Liver (tissue), 9 donors: Measurements from ENCODE around the gene MCF2L. TPM values are rescaled to one million over a fixed set of nuclear protein-coding genes. Genes with fewer than 3 reads are reported as not detected.

ENCODE experiments used
- DNase-seq: peaks from one replicate; pipeline ENCODE4 v3.0.0-alpha.2; 2017; ENCODE audit warnings: low spot score
- H3K27ac ChIP-seq, 2 donors: one replicate each; pipeline ENCODE4 v1.7.0; 2013; ENCODE audit warnings: inconsistent platforms in 2 of 2, low read length in 2 of 2, control low read depth in 1 of 2, low read depth in 1 of 2, mild to moderate bottlenecking in 1 of 2
- H3K27me3 ChIP-seq, 4 donors: one replicate each; pipeline versions ENCODE4 v1.6.1 to v1.7.0; 2013; ENCODE audit warnings: low read length in 3 of 4, inconsistent platforms in 1 of 4, mild to moderate bottlenecking in 1 of 4, moderate library complexity in 1 of 4; ENCODE audit not compliant: control insufficient read depth in 4 of 4, insufficient read depth in 4 of 4
- H3K36me3 ChIP-seq, 4 donors: one replicate each; pipeline versions ENCODE4 v1.6.1 to v1.7.0; 2013; ENCODE audit warnings: low read length in 3 of 4, mild to moderate bottlenecking in 3 of 4, low read depth in 1 of 4, moderate library complexity in 1 of 4; ENCODE audit not compliant: control insufficient read depth in 4 of 4, insufficient read depth in 3 of 4
- H3K4me1 ChIP-seq, 4 donors: one replicate each; pipeline versions ENCODE4 v1.6.1 to v1.7.0; 2013; ENCODE audit warnings: low read length in 3 of 4, mild to moderate bottlenecking in 3 of 4, moderate library complexity in 1 of 4; ENCODE audit not compliant: control insufficient read depth in 4 of 4, insufficient read depth in 4 of 4
- H3K4me3 ChIP-seq, 3 donors: one replicate each; pipeline versions ENCODE4 v1.6.1 to v1.7.0; 2013; ENCODE audit warnings: low read length in 3 of 3, control low read depth in 1 of 3, low read depth in 1 of 3, mild to moderate bottlenecking in 1 of 3
- H3K9ac ChIP-seq, 2 donors: one replicate each; pipeline ENCODE4 v1.7.0; 2013; ENCODE audit warnings: low read length in 2 of 2, mild to moderate bottlenecking in 2 of 2, moderate library complexity in 2 of 2, control low read depth in 1 of 2, low read depth in 1 of 2
- H3K9me3 ChIP-seq, 4 donors: one replicate each; pipeline versions ENCODE4 v1.6.1 to v1.7.0; 2013; ENCODE audit warnings: low read length in 3 of 4; ENCODE audit not compliant: control insufficient read depth in 4 of 4
- EGR1 ChIP-seq, 2 donors: IDR thresholded peaks; 2 replicates each; pipeline ENCODE4 v1.6.1; 2016 to 2018; ENCODE audit warnings: antibody characterized with exemption in 2 of 2, low read depth in 2 of 2
- FOXA1 ChIP-seq: IDR thresholded peaks from 2 replicates; pipeline ENCODE4 v1.6.1; 2016; ENCODE audit warnings: antibody characterized with exemption
- FOXA2 ChIP-seq: IDR thresholded peaks from 2 replicates; pipeline ENCODE4 v1.6.1; 2016; ENCODE audit warnings: antibody characterized with exemption
- GABPA ChIP-seq, 2 donors: IDR thresholded peaks in 1 of 2; conservative IDR thresholded peaks in 1 of 2; 2 replicates each; pipeline ENCODE4 v1.6.1; 2016; ENCODE audit warnings: antibody characterized with exemption in 2 of 2, mild to moderate bottlenecking in 1 of 2, moderate library complexity in 1 of 2
- HNF4A ChIP-seq, 2 donors: conservative IDR thresholded peaks; 2 replicates each; pipeline ENCODE4 v1.6.1; 2016; ENCODE audit warnings: antibody characterized with exemption in 2 of 2, mild to moderate bottlenecking in 2 of 2
- JUND ChIP-seq, 2 donors: IDR thresholded peaks; 2 replicates each; pipeline ENCODE4 v1.6.1; 2016; ENCODE audit warnings: antibody characterized with exemption in 2 of 2
- MAX ChIP-seq: IDR thresholded peaks from 2 replicates; pipeline ENCODE4 v1.6.1; 2016; ENCODE audit warnings: antibody characterized with exemption
- NR2F2 ChIP-seq: IDR thresholded peaks from 2 replicates; pipeline ENCODE4 v1.6.1; 2016; ENCODE audit warnings: antibody characterized with exemption
- RAD21 ChIP-seq, 2 donors: IDR thresholded peaks; 2 replicates each; pipeline ENCODE4 v1.6.1; 2016; ENCODE audit warnings: antibody characterized with exemption in 2 of 2, mild to moderate bottlenecking in 2 of 2
- REST ChIP-seq: IDR thresholded peaks from 2 replicates; pipeline ENCODE4 v1.6.1; 2016; ENCODE audit warnings: antibody characterized with exemption, mild to moderate bottlenecking
- RXRA ChIP-seq, 2 donors: IDR thresholded peaks; 2 replicates each; pipeline ENCODE4 v1.6.1; 2017 to 2018; ENCODE audit warnings: antibody characterized with exemption in 2 of 2, mild to moderate bottlenecking in 1 of 2
- SP1 ChIP-seq: IDR thresholded peaks from 2 replicates; pipeline ENCODE4 v1.6.1; 2018; ENCODE audit warnings: antibody characterized with exemption, mild to moderate bottlenecking
- TAF1 ChIP-seq: conservative IDR thresholded peaks from 2 replicates; pipeline ENCODE4 v1.6.1; 2016; ENCODE audit warnings: antibody characterized with exemption, mild to moderate bottlenecking
- YY1 ChIP-seq: IDR thresholded peaks from 2 replicates; pipeline ENCODE4 v1.6.1; 2016; ENCODE audit warnings: antibody characterized with exemption, mild to moderate bottlenecking
- ZBTB33 ChIP-seq: IDR thresholded peaks from 2 replicates; pipeline ENCODE4 v1.6.1; 2016; ENCODE audit warnings: antibody characterized with exemption
- WGBS: extraction: QIAGEN DNeasy Blood & Tissue Kit; methylation state at CpG from one replicate; pipeline ENCODE4 v1.1.7; 2013; 5-methylcytosine and 5-hydroxymethylcytosine counted together
- polyA plus RNA-seq, 2 donors: library from polyadenylated mRNA; stranded (reverse) in 1 of 2; unstranded in 1 of 2; fragments of 200-250 nt in 1 of 2; fragments of >200 nt in 1 of 2; fragmentation: Nextera tagmentation in 1 of 2; extraction: Ambion mirVana in 1 of 2; gene quantifications; one replicate each; pipeline versions ENCODE4 v1.2.1 to v1.2.3, GENCODE V29; 2013 to 2015
- total RNA-seq, 2 donors: library from RNA; depleted of rRNA; stranded (reverse); fragments of >200 nt; gene quantifications; one replicate each; pipeline ENCODE4 v1.2.3, GENCODE V29; 2014
- TF ChIP-seq, protein P1 (sequence below): fragments of 150-350 bp; IDR thresholded peaks from 2 replicates; pipeline ENCODE4 v1.5.1; 2017; ENCODE audit warnings: improper control_type of control experiment, low read depth, low read length; ENCODE audit not compliant: missing input control
- TF ChIP-seq, protein P2 (sequence below): IDR thresholded peaks from 2 replicates; pipeline ENCODE4 v1.6.1; 2016; ENCODE audit warnings: antibody characterized with exemption
- donor health status: healthy.
- donor health status: healthy.
- donor health status: healthy.
- donor health status: healthy.
- donor health status: healthy.

The MCF2L gene
- total and polyA plus RNA-seq, 4 donors: 2.9 to 12.8 (median 7.1) TPM

DNA sequence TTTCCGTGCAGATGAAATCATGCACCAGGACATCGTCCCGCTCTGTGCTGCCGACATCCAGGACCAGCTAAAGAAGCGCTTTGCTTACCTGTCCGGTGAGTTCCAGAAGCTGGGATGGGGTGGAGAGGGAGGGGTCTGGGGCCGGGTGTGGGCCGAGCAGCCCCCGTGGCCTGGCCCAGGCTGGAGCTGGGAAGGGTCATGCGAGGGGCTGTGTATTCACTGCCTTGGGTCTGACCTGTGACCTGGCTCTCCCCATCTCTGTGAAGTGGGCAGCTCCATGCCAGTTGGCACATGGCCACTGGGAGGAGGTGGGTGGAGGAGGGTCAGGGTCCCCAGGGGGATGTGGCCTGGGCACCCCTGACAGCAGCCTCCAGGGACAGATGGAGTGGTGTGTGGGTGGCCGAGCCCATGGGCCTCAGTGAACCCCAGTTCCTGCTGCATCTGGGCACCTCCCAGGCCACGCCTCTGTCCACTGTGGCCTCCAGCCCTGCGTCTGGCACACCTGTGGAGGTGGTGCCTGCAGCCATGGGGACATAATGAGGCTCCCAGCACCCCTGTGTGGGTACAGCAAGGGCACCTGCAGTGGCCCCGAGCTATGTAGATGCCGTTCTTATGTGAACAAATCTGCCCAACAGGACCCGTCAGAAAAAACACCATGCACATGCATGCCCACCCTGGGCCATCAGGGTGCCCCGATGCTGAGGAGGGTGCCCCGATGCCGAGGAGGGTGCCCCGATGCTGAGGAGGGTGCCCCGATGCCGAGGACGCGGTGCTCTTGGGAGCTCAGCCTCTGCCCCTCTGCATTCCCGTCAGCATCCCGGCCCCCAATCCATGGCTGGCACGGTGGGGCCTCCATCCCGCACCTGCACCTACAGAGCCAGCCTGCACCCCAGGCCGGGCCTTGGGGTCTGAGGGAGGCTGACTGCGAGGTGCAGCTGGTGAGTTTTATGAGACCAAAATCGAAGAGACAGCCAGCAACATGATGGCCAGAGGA is 46.0 kb downstream of the MCF2L start:
- no peak overlapping the region for H3K9ac ChIP-seq
- H3K4me1 ChIP-seq: peaks cover 0 to 4% (median 0%) of the 10 kb centered on the region in 4 donors
- H3K36me3 ChIP-seq: peaks cover 0 to 6% (median 2%) of the 10 kb centered on the region in 4 donors
- no peak overlapping the region for H3K4me3 ChIP-seq
- WGBS: 92% methylated on average over 31 of the region's 31 CpGs
- no peaks in the 10 kb centered on the region for H3K9me3 ChIP-seq
- H3K27me3 ChIP-seq: no peaks in the 10 kb centered on the region
- TF ChIP-seq FOXA2 (no peak), GABPA (IDR thresholded peaks at IDR 0.05 in 1 of 2, conservative IDR thresholded peaks at IDR 0.05 in 1 of 2) (no peak), SP1 (no peak), ZBTB33 (no peak), REST (no peak), YY1 (no peak), FOXA1 (no peak), NR2F2 (no peak), JUND (IDR thresholded peaks at IDR 0.05) (no peak), TAF1 (no peak), EGR1 (IDR thresholded peaks at IDR 0.05; ENCODE audit: low read depth in 2 of 2) (no peak), HNF4A (conservative IDR thresholded peaks at IDR 0.05) (no peak), MAX (no peak), RXRA (IDR thresholded peaks at IDR 0.05) (no peak), RAD21 (IDR thresholded peaks at IDR 0.05) (no peak)
- TF ChIP-seq, protein P1, sequence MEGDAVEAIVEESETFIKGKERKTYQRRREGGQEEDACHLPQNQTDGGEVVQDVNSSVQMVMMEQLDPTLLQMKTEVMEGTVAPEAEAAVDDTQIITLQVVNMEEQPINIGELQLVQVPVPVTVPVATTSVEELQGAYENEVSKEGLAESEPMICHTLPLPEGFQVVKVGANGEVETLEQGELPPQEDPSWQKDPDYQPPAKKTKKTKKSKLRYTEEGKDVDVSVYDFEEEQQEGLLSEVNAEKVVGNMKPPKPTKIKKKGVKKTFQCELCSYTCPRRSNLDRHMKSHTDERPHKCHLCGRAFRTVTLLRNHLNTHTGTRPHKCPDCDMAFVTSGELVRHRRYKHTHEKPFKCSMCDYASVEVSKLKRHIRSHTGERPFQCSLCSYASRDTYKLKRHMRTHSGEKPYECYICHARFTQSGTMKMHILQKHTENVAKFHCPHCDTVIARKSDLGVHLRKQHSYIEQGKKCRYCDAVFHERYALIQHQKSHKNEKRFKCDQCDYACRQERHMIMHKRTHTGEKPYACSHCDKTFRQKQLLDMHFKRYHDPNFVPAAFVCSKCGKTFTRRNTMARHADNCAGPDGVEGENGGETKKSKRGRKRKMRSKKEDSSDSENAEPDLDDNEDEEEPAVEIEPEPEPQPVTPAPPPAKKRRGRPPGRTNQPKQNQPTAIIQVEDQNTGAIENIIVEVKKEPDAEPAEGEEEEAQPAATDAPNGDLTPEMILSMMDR: no peak
- TF ChIP-seq, protein P2, sequence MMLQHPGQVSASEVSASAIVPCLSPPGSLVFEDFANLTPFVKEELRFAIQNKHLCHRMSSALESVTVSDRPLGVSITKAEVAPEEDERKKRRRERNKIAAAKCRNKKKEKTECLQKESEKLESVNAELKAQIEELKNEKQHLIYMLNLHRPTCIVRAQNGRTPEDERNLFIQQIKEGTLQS: no peak
- H3K27ac ChIP-seq: no peak overlapping the region
- DNase-seq: no peak
